GM13976 (cell line): ENCODE measurements around the gene CD70.

Source experiments
- DNase-seq: peaks from one replicate; pipeline ENCODE4 v3.0.0; 2012; ENCODE audit warnings: low spot score
- in situ Hi-C: fragments of 300-500 bp; cut with MboI; formaldehyde crosslinking; loops from one replicate; pipeline ENCODE4 v1.12.0; 2022; ENCODE audit warnings: low sequenced_read_pairs, mixed read lengths, inconsistent platforms; ENCODE audit not compliant: unreplicated experiment
- TF ChIP-seq, protein P1 (sequence below): IDR thresholded peaks from 2 replicates; pipeline ENCODE4 v1.5.1; 2012; ENCODE audit warnings: borderline replicate concordance, mild to moderate bottlenecking; ENCODE audit not compliant: insufficient read depth; ENCODE audit errors: extremely low read depth, missing control alignments, control extremely low read depth

CD70 gene

DNA sequence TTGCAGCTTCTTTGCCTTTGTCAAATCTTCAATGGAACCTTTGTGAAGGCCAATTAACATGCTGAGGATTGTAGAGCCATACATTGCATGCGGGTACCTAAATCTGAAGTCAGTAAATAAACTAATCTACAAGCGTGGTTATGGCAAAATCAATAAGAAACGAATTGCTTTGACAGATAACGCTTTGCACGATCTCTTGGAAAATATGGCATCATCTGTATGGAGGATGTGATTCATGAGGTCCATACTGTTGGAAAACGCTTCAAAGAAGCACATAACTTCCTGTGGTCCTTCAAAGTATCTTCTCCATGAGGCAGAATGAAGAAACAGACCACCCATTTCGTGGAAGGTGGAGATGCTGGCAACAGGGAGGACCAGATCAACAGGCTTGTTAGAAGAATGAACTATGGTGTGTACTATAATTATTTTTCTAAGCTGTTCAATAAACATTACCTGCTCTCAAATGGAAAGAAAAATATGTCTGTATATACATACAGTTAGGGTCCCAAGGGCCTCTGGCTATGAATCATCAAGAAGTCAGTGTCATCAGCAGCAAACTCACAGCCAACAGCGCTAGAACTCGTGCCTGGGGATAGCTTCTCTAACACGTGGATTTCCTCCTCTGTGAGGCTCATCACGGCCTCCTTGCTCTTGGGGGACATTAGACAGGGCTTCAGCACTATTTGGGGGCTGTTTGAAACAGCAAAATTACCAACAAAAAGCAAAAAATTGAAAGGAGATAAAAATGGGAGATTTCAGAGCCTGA, 2.9 kb upstream of the CD70 start:
- TF ChIP-seq, protein P1, sequence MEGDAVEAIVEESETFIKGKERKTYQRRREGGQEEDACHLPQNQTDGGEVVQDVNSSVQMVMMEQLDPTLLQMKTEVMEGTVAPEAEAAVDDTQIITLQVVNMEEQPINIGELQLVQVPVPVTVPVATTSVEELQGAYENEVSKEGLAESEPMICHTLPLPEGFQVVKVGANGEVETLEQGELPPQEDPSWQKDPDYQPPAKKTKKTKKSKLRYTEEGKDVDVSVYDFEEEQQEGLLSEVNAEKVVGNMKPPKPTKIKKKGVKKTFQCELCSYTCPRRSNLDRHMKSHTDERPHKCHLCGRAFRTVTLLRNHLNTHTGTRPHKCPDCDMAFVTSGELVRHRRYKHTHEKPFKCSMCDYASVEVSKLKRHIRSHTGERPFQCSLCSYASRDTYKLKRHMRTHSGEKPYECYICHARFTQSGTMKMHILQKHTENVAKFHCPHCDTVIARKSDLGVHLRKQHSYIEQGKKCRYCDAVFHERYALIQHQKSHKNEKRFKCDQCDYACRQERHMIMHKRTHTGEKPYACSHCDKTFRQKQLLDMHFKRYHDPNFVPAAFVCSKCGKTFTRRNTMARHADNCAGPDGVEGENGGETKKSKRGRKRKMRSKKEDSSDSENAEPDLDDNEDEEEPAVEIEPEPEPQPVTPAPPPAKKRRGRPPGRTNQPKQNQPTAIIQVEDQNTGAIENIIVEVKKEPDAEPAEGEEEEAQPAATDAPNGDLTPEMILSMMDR, result no peak
- in situ Hi-C loops, result no loop called here
- peak; percentile 55 for DNase-seq

DNA sequence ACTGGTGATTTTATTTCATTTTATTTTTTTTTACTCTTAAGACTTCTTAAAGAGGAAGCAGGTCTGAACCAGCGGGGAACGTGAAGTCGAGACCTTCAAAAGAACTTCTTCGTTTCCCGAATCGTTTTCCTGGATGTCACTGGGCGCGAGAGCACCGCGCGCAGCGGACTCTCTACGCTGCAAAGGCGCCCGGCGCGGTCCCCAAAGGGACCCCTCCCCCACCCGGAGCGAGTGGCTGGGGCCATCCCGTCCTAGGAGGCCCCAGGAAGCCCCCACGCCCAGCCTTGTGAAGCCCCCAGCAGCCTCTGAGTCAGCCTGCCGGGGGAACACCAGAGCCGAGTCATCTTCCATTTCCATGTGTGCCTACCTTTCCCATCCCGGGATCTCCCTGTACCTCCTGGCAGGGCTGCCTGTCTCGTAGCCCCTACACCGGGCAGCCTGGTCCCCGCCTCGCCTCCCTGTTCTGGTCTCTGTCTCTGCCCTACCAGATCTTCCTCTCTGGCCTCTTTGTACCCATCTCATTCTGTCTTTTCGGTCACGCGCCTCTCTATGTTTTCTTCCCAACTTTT, 608 bp downstream of the CD70 start:
- in situ Hi-C loops, result no loop called here
- DNase-seq, result peak; percentile 51
- TF ChIP-seq, protein P1, result no peak

DNA sequence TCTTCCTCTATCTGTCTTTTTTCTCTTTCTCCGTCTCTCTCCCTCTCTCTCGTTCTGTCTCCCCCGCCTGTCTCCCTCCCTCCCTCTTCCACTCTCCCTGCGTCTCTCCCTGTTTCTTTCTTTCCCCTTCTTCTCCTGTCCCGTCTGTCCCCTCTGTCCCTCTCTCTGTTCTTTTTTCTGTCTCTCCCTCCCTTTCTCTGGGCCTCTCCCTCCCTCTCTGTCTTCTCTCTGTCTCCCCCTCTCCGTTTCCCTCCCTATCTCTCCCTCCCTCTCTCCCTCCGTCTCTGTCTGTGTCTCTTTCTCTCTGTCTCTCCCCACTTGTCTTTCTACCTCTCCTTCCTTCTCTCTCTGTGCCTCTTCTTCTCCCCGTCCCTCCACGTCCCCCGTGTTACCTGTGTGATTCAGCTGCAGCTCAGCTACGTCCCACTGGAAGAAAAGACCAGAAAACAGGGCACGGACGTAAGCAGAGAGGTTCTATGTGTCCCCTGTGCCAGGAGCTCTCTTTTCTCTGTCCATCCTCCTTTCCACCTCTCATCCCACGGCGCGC, 1.2 kb downstream of the CD70 start:
- TF ChIP-seq, protein P1, result no peak
- DNase-seq, result no peak
- in situ Hi-C loops, result no loop called here

DNA sequence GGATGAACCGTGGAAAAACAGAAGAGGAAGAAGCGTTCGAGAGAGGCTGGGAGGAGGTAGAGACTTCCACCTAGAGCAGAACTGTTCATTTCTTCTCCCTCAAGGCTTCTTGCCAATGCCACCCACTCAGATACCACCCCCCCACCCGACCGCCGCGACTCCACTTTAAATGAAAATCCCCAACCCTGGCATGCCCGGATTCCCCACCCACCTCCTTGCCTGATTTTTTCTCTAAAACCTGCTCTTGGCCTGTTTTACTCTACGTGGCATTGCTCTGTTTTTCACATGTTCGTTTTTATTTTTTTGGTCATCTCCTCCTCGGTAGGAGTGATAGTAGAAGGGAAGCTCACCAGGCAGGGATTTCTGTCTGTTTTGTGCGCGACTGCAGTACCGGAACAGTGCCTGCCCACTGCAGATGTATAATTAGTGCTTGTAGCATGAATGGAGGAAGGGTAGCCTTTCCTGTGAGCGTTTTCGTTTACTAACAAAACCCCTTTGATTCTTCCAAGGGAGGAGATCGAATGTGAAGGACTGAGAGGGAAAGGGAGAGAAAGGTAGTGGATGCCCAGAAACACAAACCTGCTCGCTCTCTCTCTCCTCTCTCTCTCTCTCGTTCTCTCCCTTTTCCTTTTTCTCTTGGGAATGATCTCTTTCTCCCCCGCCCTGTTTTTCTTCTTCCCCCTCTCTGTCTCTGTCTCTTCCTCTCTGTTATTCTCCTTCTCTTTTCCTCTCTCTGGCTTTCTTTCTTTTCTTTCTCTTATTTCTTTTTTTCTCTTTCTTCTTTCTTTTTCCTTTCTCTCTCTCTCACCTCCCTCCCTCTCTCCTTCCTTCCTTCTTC, 2.2 kb downstream of the CD70 start:
- in situ Hi-C loops, result no loop called here
- TF ChIP-seq, protein P1, result no peak
- DNase-seq, result no peak

DNA sequence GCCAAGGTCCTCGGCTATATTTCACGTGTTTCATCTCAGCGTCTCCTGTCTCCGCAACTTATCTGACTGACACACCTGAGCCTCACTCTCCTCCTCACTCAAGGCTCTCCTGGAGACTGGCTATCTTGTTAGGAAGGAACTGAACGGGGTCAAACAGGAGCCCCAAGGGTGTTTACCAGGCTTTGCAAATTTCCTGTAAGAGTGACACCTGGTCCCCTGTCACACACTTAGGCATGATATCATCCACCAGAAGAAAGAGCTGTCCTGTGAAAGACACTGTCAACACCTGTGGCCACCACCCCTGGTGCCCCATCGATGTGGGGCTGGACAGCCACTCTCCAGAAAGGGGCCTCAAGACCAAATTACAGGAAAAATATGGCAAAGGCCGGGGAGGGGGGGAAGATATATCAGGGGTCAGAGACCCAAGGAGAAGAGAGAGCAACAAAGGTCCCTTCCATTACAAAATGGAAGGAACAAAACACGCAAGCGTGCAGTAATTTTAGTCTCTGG, 2.9 kb downstream of the CD70 start:
- DNase-seq, result peak; percentile 45

DNA sequence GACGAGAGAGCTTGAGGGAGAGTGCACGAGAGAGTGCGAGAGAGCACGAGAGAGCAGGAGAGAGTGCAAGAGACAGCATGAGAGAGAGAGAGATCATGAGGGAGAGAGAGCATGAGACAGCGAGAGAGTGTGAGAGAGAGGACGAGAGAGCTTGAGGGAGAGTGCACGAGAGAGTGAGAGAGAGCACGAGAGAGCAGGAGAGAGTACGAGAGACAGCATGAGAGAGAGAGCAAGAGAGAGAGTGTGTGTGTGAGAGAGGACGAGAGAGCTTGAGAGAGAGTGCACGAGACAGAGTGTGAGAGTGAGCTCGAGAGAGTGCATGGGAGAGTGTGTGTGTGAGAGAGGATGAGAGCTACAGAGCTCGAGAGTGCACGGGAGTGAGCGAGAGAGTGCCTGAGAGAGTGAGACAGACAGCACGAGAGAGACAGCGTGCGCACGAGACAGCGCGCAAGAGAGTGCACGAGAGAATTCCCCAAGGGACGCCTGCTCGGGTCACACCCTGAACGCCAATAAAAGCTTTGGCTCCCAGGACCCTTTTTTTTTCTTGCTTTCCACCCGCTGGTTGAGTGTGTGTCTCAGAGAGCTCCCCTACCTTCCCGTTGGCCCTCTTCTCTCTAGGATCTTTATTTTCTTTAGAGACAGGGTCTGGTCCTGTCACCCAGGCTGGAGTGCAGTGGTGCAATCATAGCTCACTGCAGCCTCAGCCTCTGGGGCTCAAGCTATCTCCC, 3.7 kb downstream of the CD70 start:
- TF ChIP-seq, protein P1, result no peak
- in situ Hi-C loops, result no loop called here

More for the DNA sequence above, 2.9 kb downstream of the CD70 start:
- in situ Hi-C loops, result no loop called here
- TF ChIP-seq, protein P1, result no peak

More for the DNA sequence above, 3.7 kb downstream of the CD70 start:
- DNase-seq, result peak; percentile 55
